RKO (cell line): ENCODE data around the gene PDLIM5.
"Not testable (repeated sequence)": the region's sequence is repeated elsewhere in the genome, so short reads cannot be mapped to it uniquely, and the experiment has no call there.

Experiments used
- DNase-seq: peaks from one replicate; pipeline ENCODE4 v3.0.0-alpha.2; 2016; ENCODE audit warnings: low spot score

The PDLIM5 gene, protein sequence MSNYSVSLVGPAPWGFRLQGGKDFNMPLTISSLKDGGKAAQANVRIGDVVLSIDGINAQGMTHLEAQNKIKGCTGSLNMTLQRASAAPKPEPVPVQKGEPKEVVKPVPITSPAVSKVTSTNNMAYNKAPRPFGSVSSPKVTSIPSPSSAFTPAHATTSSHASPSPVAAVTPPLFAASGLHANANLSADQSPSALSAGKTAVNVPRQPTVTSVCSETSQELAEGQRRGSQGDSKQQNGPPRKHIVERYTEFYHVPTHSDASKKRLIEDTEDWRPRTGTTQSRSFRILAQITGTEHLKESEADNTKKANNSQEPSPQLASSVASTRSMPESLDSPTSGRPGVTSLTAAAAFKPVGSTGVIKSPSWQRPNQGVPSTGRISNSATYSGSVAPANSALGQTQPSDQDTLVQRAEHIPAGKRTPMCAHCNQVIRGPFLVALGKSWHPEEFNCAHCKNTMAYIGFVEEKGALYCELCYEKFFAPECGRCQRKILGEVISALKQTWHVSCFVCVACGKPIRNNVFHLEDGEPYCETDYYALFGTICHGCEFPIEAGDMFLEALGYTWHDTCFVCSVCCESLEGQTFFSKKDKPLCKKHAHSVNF

GRCh38 chr4:94451695-94452475, at the start of gene PDLIM5:
TSS of gene PDLIM5 (plus strand) at chr4:94451942. CDS start at chr4:94455289, 3,347 bp downstream.
- peak; percentile 79 for DNase-seq

DNA sequence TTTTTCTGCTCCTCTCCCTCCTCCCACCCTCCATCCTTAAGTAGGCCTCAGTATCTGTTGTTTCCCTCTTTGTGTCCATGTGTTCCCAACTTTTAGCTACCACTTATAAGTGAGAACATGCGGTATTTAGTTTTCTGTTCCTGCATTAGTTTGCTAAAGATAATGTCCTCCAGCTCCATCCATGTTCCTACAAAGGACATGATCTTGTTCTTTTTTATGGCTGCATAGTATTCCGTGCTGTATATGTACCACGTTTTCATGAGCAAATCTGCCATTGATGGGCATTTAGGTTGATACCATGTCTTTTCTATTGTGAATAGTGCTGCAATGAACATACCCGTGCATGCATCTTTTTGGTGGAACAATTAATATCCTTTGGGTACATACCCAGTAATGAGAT, 49.3 kb upstream of the PDLIM5 start:
- DNase-seq = not testable (repeated sequence)

DNA sequence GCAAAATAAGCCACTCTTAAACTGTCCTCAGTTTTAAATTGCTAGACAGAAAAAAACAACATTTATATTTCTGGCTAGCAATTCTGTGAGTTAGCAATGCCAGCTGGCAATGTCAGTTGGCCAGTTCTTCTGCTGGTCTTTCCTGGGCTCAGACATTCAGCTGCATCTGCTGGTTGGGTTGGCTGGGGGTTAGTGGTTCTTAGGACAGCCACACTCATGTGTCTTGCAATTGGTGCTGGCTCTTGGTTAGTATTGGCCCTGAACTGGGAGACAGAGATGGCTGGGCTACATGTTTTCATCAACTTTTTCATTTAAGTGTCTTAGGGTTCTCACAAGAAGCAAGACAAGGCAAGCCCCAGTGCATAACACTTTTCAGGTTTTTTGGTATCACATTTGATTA, 48.0 kb upstream of the PDLIM5 start:
- no peak for DNase-seq

DNA sequence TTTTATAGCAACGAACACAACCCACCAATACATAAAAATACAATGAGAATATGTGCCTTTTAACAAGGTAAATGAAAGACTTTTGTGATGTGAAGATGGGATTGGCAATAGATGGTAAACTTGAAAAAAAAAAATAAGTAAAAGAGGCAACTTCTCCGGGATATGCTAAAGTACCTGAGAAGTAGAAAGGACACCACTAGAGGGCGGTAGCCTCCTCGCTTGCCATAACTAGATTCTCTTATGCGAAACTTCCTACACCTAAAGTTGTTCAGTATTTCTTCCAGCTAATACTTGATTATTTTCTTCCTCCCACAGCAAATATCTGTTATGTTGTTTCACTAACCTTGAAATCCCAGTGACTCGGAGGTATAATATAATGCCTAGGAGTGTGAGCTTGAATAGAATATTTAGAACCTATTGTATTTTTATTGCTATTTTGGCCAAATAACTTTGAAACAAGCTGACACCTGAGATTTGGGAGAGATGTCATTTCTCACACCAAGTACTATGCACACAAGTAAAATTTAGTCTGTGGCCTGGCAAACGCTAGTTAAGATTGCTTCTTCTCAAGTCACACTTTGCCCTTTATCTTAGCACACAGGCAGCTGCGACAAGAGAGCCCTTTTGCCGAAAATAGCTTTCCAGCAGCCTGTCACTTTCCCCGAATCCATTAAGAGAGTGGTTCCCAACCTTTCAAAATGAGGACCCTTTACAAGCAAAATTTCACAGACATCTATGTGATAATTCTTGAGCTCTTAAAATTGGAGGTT, 44.9 kb upstream of the PDLIM5 start:
- DNase-seq = peak; percentile 70

DNA sequence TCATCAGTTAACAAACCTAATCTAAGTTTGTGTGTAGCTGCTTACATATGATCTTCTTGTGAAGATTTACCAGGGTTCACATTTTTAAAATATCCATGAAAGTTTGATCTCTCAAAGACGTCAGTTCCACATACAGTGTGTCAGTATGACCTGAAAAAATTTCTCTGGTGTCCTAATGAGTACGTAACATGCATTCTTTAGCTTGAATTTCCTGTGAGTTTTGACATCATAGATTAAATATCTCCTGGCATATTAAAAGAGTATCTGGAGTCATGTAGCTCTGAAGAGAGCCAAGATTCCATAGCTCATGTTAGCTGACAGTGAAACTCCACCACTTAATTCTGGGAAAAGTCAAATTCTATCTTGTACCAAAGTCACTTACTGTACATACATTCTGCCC, 43.9 kb upstream of the PDLIM5 start:
- no peak for DNase-seq

DNA sequence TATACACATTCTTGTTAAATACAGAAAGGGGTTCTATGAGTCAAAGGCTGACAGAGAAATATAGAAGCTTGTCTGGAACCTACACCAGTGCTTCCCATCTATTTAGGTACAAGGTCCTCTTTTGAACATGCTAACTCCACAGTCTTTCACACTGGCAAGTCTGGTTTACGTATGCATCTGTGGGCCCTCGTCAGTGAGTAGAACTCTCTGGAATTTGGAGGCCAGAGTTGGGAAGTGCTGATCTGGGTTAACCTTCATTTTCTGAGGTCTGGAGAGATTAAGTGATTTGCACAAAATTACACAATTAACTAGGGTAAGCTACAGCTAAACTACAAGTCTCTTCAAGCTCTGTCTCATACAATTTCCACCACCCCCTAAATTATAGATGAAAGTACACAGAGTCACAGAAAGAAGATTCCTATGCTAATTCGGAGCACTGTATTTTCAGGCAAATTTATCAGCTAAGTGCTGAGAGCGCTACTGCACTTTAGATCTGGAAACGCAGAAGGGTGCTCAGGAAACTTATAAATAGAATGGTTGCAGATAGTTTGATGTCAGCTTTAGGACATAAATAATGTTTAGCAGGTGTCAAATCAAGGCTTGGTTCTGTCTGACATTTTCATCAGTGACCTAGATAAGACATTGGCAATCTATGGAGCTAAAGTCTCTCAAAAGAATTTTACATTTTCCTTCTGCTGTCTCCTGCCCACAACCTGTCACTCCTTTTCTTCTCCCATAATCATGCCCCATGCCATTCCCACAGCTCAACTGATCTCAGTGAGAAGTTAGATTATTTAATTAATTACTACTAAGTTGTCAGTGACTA, 43.0 kb upstream of the PDLIM5 start:
- DNase-seq = no peak

- DNase-seq = no peak
Observed at GRCh38 chr4:94409375-94409679, 42.4 kb upstream of the PDLIM5 start.

GRCh38 chr4:94409962-94410361, 41.8 kb upstream of the PDLIM5 start:
- DNase-seq = no peak

- DNase-seq = no peak
Observed at GRCh38 chr4:94410678-94411206, 41.0 kb upstream of the PDLIM5 start.

DNA sequence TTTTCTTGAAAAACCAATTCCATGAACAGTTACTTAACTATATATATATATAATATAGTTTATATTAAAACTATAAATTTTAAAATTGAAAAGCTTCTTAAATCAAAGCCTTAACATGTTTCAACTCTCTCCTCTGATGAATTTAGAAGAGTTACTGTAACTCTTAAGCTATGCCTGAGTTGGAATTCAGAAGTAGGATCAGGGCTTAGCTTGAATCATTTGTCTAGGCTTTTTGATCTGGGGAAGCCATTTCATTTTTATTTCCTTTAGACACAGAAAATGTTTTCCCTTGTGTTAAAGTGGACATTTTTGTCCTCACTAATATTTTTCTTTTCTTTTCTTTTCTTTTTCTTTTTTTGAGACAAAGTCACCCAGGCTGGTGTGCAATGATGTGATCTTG, 40.4 kb upstream of the PDLIM5 start:
- no peak for DNase-seq

DNA sequence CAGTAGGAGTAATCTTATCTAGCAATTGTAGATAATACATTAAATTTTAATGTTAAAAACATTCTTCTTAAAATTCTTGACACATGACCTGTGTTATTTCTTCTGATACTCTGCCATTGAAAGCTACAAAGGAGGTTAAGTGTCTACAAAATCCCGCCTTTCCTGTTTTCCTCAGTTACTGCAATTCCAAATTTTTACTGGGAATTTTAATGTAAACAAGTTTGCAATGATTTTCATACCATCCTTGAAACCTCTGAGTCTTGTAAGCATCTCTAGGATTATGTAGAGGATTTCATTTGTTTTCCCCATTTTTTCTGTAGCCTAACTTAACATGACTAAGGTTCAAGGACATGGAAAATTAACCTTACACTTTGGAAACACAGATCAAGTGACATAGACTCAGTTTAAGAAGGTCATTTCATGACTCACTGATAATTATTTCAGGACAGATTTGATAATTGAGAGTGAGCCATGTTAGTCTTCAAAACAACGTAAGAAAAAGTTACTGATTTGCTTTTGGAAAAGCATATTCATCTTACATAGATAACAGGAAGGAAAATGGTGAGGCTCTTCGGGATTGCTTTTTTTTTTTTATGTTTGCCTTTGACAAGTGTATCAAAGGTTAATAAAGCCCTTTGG, 39.6 kb upstream of the PDLIM5 start:
- no peak for DNase-seq

GRCh38 chr4:94412658-94413038, 39.1 kb upstream of the PDLIM5 start:
- peak; percentile 21 for DNase-seq

DNA sequence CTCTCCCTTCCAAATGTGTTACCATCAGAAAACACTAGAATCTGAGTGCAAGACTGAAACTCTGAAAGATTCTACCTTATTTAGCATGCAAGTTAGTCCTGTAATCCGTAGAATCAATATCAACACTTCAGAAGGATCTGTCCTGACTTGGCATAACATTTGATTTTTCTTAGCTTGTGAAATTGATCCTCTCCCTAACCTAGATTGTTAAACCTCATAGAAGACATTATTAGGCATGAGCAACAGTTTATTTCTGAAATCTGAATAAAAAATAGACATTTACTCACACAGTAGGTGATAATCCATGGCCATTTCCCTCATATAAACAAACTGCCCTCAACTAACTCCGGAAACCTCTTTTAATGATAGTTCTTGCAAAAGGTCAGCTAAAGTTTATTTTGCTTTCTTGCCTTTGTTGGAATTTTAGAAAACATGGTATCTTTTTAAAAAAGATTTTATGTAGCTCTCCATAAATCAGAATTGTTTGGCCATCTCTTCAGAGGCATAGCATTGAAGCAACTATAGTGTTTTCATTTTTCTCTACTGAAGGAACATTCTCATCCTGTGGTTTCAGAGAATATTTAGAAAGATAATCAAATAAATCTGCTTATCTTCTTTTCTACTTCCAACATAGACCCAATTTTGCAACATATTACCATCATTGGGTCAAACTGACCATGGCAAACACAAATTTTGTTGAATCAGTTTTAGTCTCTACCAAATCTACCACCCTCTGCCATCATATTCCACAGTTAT, 38.5 kb upstream of the PDLIM5 start:
- DNase-seq = no peak

GRCh38 chr4:94414907-94415306, 36.8 kb upstream of the PDLIM5 start:
- no peak for DNase-seq

- DNase-seq = no peak
Observed at GRCh38 chr4:94415448-94415847, 36.3 kb upstream of the PDLIM5 start.

DNA sequence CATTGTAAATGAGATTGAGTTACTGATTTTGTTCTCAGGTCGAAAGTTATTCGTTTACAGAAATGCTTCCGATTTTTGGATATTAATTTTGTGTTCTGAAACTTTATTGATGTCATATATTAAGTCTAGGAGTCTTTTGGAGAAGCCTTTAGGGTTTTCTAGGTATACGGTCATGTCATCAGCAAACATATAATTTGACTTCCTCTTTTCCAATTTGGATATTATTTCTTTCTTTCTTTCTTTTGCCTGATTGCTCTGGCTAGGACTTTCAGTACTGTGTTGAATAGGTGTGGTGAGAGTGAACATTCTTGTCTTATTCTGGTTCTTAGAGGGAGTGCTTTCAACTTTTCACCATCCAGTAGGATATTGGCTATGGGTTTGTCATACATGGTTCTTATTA, 35.4 kb upstream of the PDLIM5 start:
- DNase-seq = no peak

- DNase-seq = no peak
Observed at GRCh38 chr4:94416981-94417380, 34.8 kb upstream of the PDLIM5 start.

GRCh38 chr4:94419549-94419948, 32.2 kb upstream of the PDLIM5 start:
- no peak for DNase-seq

DNA sequence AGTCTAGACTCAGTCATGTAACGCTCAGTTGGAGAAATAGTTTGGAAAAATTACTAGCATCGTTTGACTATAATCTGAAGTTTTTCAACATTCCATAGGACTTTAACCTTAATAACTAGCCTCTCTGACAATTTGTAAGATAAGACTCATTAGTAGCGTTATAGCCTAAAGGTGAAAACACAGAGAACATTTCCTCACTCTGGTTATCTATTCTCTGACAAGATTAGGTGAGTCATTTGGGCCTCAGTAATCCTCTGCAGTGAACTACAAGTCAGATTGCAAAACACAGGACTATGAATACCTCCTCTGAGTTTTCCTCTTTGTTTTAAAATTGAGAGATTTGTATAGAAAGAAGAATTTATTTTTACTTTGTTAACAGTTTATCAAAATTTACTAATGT, 31.8 kb upstream of the PDLIM5 start:
- DNase-seq = no peak

- no peak for DNase-seq
Observed at GRCh38 chr4:94420356-94420755, 31.4 kb upstream of the PDLIM5 start.
